B cell (primary cell): Measurements from ENCODE around the gene STAG1. TPM values are rescaled to one million over a fixed set of nuclear protein-coding genes. Genes with fewer than 3 reads are reported as not detected.
"Not testable (repeated sequence)": the region's sequence is repeated elsewhere in the genome, so short reads cannot be mapped to it uniquely, and the experiment has no call there.

Experiments
- ATAC-seq: fragments of 200-7000 bp; cut with Tn5 transposase; one replicate; pipeline ENCODE4 v1.10.0; 2021; ENCODE audit warnings: low read depth, mild to moderate bottlenecking, moderate number of reproducible peaks, moderate library complexity
- CTCF ChIA-PET: fragments of 350-600 bp; sonication (Branson Sonifier 250); formaldehyde crosslinking; loops from one replicate; lab custom pipeline; 2021; ENCODE audit warnings: antibody characterized with exemption, inconsistent platforms; lab: Charles Lee
- POLR2A ChIA-PET: fragments of 350-600 bp; sonication (Branson Sonifier 250); formaldehyde crosslinking; loops from one replicate; lab custom pipeline; 2021; ENCODE audit warnings: antibody characterized with exemption; lab: Charles Lee
- DNase-seq: peaks from one replicate; pipeline ENCODE4 v3.0.0; 2013
- H2AFZ ChIP-seq: 2 replicates; pipeline ENCODE4 v1.6.1; 2012; ENCODE audit warnings: mild to moderate bottlenecking, low read depth, low read length; ENCODE audit not compliant: insufficient read depth, poor library complexity, severe bottlenecking
- H3K27ac ChIP-seq, 2 donors: 1 replicate in 1 of 2; 2 replicates in 1 of 2; pipeline ENCODE4 v1.5.1; 2012 to 2013; ENCODE audit warnings: low read length in 2 of 2, mild to moderate bottlenecking in 2 of 2, moderate library complexity in 1 of 2
- H3K27me3 ChIP-seq, 4 experiments: fragments of 200-600 bp in 1 of 4; sonication (generic) in 1 of 4; replicated peaks in 1 of 4; 1 replicate in 2 of 4; 2 replicates in 2 of 4; pipeline versions ENCODE4 v1.6.1 to v1.7.0; 2013 to 2016; ENCODE audit warnings: low read length in 3 of 4, mild to moderate bottlenecking in 2 of 4, mixed read lengths in 1 of 4, moderate library complexity in 1 of 4; ENCODE audit not compliant: insufficient read depth in 4 of 4, control insufficient read depth in 3 of 4; ENCODE audit errors: control extremely low read depth in 1 of 4
- H3K36me3 ChIP-seq, 2 experiments: replicated peaks in 1 of 2; 1 replicate in 1 of 2; 2 replicates in 1 of 2; pipeline versions ENCODE4 v1.6.1 to v1.7.1; 2013; ENCODE audit warnings: low read length in 1 of 2; ENCODE audit not compliant: insufficient read depth in 2 of 2, control insufficient read depth in 1 of 2; ENCODE audit errors: control extremely low read depth in 1 of 2, extremely low read depth in 1 of 2
- H3K4me1 ChIP-seq, 2 donors: fragments of 200-600 bp in 1 of 2; sonication (generic) in 1 of 2; 1 replicate in 1 of 2; 2 replicates in 1 of 2; pipeline versions ENCODE4 v1.5.1 to v1.6.1; 2013 to 2017; ENCODE audit warnings: low read length in 2 of 2; ENCODE audit not compliant: control insufficient read depth in 2 of 2, insufficient read depth in 2 of 2
- H3K4me2 ChIP-seq: replicated peaks from 2 replicates; pipeline ENCODE3; 2012; ENCODE audit warnings: mild to moderate bottlenecking, low read depth, low read length; ENCODE audit not compliant: poor library complexity, severe bottlenecking
- H3K4me3 ChIP-seq, 5 experiments: fragments of 200-600 bp in 1 of 5; sonication (generic) in 1 of 5; 1 replicate in 3 of 5; 2 replicates in 2 of 5; pipeline versions ENCODE4 v1.5.1 to v1.7.0; 2011 to 2016; ENCODE audit warnings: low read length in 4 of 5, mild to moderate bottlenecking in 4 of 5, low read depth in 2 of 5, control low read depth in 1 of 5, moderate library complexity in 1 of 5; ENCODE audit not compliant: insufficient read depth in 1 of 5; ENCODE audit errors: control extremely low read depth in 1 of 5, extremely low read depth in 1 of 5
- H3K79me2 ChIP-seq: fragments of 200-600 bp; sonication (generic); one replicate; pipeline ENCODE4 v1.6.0; 2016; ENCODE audit warnings: low read length; ENCODE audit not compliant: control insufficient read depth, insufficient read depth
- H3K9ac ChIP-seq: fragments of 200-600 bp; sonication (generic); 2 replicates; pipeline ENCODE4 v1.6.1; 2017; ENCODE audit warnings: mild to moderate bottlenecking, low read length, moderate library complexity
- H3K9me3 ChIP-seq, 3 donors: one replicate each; pipeline versions ENCODE4 v1.6.1 to v1.7.1; 2013; ENCODE audit warnings: low read length in 2 of 3; ENCODE audit not compliant: control insufficient read depth in 2 of 3, insufficient read depth in 1 of 3; ENCODE audit errors: control extremely low read depth in 1 of 3
- H4K20me1 ChIP-seq: 2 replicates; pipeline ENCODE4 v1.6.0; 2012; ENCODE audit warnings: mild to moderate bottlenecking, low read length; ENCODE audit not compliant: insufficient read depth, control insufficient read depth, poor library complexity, severe bottlenecking
- H3K27ac Mint-ChIP-seq: one replicate; pipeline ENCODE4 v1.8.0; 2021; ENCODE audit warnings: mixed read lengths
- H3K27me3 Mint-ChIP-seq: one replicate; pipeline ENCODE4 v1.8.0; 2021; ENCODE audit warnings: mixed read lengths
- H3K4me1 Mint-ChIP-seq: one replicate; pipeline ENCODE4 v1.8.0; 2021; ENCODE audit warnings: mixed read lengths
- H3K4me3 Mint-ChIP-seq: one replicate; pipeline ENCODE4 v1.8.0; 2021; ENCODE audit warnings: mixed read lengths
- H3K9me3 Mint-ChIP-seq: one replicate; pipeline ENCODE4 v1.8.0; 2022; ENCODE audit warnings: mixed read lengths; ENCODE audit not compliant: insufficient read depth
- EZH2 ChIP-seq: IDR thresholded peaks from 2 replicates; pipeline ENCODE4 v1.6.1; 2012; ENCODE audit warnings: borderline replicate concordance, low read depth, mild to moderate bottlenecking, moderate library complexity, low read length; ENCODE audit not compliant: insufficient read depth, poor library complexity, severe bottlenecking
- WGBS: methylation state at CpG from one replicate; pipeline ENCODE4 v1.1.5; 2013; ENCODE audit warnings: missing lambda C conversion rate; ENCODE audit not compliant: insufficient coverage; 5-methylcytosine and 5-hydroxymethylcytosine counted together
- intact Hi-C: fragments of 100-400 bp; cut with micrococcal nuclease; formaldehyde crosslinking; loops from one replicate; pipeline ENCODE4 v1.10.0; 2022
- polyA plus RNA-seq: library from polyadenylated mRNA; depleted of rRNA; stranded (reverse); fragments of >200 nt; gene quantifications from 2 replicates; pipeline ENCODE4 v1.2.3, GENCODE V29; 2012
- total RNA-seq, 2 donors: library from RNA; stranded (reverse); fragments of 120-200 nt in 1 of 2; gene quantifications; 1 replicate in 1 of 2; 2 replicates in 1 of 2; pipeline versions ENCODE4 v1.2.3 to v1.2.4, GENCODE V29; 2013 to 2022

The STAG1 gene
- total and polyA plus RNA-seq, 2 donors (not counting 1 experiment from before 2014, with no cell fraction given) = 9.2 to 77.0 TPM

DNA sequence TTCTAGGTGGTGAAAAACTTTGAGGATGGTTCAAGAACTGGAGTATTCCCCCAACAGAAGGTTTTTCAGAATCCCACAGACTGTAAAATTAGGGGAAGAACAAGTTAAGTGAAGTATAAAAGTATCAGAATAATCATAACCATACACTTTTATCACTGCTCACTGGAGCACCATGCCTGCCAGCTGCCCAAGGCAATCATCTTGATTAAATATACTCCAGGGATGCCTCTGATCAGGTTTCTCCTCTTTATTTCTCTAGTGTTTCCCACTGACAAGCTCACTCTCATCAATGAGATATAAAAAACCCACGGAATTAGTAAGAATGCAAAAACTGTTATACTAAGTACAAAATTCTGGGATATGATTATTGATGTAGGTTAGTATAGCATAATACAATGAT is 108.0 kb downstream of the STAG1 start:
- no peak overlapping the region for H3K4me2 ChIP-seq
- ATAC-seq (no peak), DNase-seq (no peak)
- peaks cover 95% of the 10 kb centered on the region for H3K79me2 ChIP-seq
- H3K27me3 ChIP-seq = no peaks in the 10 kb centered on the region
- WGBS = no CpG with 5 or more reads among the region's 1 CpG
- no peaks in the 10 kb centered on the region for H3K27me3 Mint-ChIP-seq
- H3K9ac ChIP-seq = no peak overlapping the region
- peaks cover 44% of the 10 kb centered on the region for H4K20me1 ChIP-seq
- H3K4me3 ChIP-seq = no peak overlapping the region
- no peaks in the 10 kb centered on the region for H3K9me3 Mint-ChIP-seq
- no peak for TF ChIP-seq EZH2
- intact Hi-C loops = no loop called here
- no peak overlapping the region for H3K27ac Mint-ChIP-seq
- no peak overlapping the region for H3K27ac ChIP-seq
- CTCF ChIA-PET = no interaction called here
- no peak overlapping the region for H2AFZ ChIP-seq
- H3K4me1 Mint-ChIP-seq = peaks cover 38% of the 10 kb centered on the region
- no peak overlapping the region for H3K4me3 Mint-ChIP-seq
- no peaks in the 10 kb centered on the region for H3K36me3 ChIP-seq
- POLR2A ChIA-PET = no interaction called here
- H3K4me1 ChIP-seq = peaks cover 6 to 19% of the 10 kb centered on the region in 2 donors
- no peaks in the 10 kb centered on the region for H3K9me3 ChIP-seq

DNA sequence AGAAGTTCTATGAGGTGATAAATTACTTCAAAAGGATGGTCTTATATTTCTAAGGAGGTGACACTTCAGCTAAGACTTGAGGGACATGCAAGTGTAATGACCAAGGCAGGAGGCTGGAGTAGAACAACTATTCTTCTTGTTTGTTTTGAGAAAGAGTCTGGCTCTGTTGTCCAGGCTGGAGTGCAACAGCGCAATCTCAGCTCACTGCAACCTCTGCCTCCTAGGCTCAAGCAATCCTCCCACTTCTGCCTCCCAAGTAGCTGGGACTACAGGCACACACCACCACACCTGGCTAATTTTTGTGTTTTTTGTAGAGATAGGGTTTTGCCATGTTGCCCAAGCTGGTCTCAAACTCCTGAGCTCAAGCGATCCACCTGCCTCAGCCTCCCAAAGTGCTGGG is 108.8 kb downstream of the STAG1 start:
- H3K79me2 ChIP-seq = peaks cover 95% of the 10 kb centered on the region
- H3K4me3 ChIP-seq, H3K4me3 Mint-ChIP-seq, CTCF ChIA-PET, H3K36me3 ChIP-seq, H3K27me3 Mint-ChIP-seq, DNase-seq, POLR2A ChIA-PET, intact Hi-C loops, H3K4me2 ChIP-seq, ATAC-seq, H3K9me3 ChIP-seq, H2AFZ ChIP-seq, H3K9ac ChIP-seq, H3K27ac Mint-ChIP-seq, H3K27ac ChIP-seq, H3K27me3 ChIP-seq, H3K9me3 Mint-ChIP-seq: not testable (repeated sequence)
- H4K20me1 ChIP-seq = peaks cover 46% of the 10 kb centered on the region
- WGBS = 100% methylated on average over 1 of the region's 2 CpGs
- peaks cover 33% of the 10 kb centered on the region for H3K4me1 Mint-ChIP-seq
- H3K4me1 ChIP-seq = peaks cover 6 to 17% of the 10 kb centered on the region in 2 donors
